ENCODE measurements around the gene CASQ2.
A peak's percentile ranks its signal among the peaks of the same experiment; 100 is the strongest.
"Not testable (repeated sequence)": the region's sequence is repeated elsewhere in the genome, so short reads cannot be mapped to it uniquely, and the experiment has no call there.

CASQ2 gene

DNA sequence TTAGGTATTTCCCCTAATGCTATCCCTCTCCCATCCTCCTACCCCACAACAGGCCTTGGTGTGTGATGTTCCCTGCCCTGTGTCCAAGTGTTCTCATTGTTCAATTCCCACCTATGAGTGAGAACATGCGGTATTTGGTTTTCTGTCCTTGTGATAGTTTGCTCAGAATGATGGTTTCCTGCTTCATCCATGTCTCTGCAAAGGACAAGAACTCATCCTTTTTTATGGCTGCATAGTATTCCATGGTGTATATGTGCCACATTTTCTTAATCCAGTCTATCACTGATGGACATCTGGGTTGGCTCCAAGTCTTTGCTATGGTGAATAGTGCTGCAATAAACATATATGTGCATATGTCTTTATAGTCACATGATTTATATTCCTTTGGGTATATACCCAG is 10.6 kb upstream of the CASQ2 start:
- not testable (repeated sequence) for H3K36me3 ChIP-seq (ENCODE audit: insufficient read depth, low read depth, low read length); H3K9me3 ChIP-seq (ENCODE audit: insufficient read depth, low read depth, low read length); H3K4me1 ChIP-seq (ENCODE audit: insufficient read depth, low read length); H3K4me3 ChIP-seq (ENCODE audit: low read length); H3K27ac ChIP-seq (ENCODE audit: low read length); H3K27me3 ChIP-seq (ENCODE audit: insufficient read depth, low read length); H3K9ac ChIP-seq (ENCODE audit: low read depth, low read length)

DNA sequence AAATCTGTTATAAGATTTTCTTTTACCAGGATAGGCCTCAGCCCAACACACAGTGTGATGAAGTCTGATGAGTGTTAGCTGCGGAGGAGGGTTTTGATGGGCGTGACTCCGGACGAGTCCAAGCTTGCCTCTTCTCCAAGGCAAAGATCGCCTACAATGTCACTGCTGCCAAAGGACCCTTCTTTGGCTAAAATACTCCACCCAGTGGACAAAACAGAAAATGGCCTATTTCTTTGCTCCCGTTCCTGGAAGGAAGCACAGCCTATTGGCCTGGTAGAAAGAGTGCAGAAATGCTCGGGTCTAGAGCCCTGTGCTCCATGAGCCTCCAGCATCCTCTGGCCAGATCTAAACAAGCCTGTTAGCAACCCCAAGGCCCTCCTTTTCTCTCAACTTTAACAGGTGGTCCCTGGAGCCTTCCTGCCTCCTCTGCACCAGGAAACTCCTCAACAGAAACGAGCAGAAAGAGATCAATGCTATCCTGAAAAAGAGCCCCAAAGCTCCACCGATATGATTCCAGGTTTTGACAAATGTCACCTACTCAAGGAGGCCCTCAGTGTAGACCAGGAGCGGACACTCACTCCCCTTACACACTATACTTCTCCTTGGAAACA is 3.4 kb upstream of the CASQ2 start:
- H3K4me1 ChIP-seq (ENCODE audit: insufficient read depth, low read length) = peaks cover 6% of the 10 kb centered on the region; the same call in 1 of the 2 replicates
- H3K4me3 ChIP-seq (ENCODE audit: low read length) = peak overlapping the region; percentile 54; the same call in 1 of the 2 replicates
- H3K36me3 ChIP-seq (ENCODE audit: insufficient read depth, low read depth, low read length) = no peaks in the 10 kb centered on the region
- H3K27me3 ChIP-seq (ENCODE audit: insufficient read depth, low read length) = no peaks in the 10 kb centered on the region
- no peak overlapping the region for H3K27ac ChIP-seq (ENCODE audit: low read length)
- H3K9me3 ChIP-seq (ENCODE audit: insufficient read depth, low read depth, low read length) = no peaks in the 10 kb centered on the region
- H3K9ac ChIP-seq (ENCODE audit: low read depth, low read length) = peak overlapping the region; percentile 42; the same call in 1 of the 2 replicates

DNA sequence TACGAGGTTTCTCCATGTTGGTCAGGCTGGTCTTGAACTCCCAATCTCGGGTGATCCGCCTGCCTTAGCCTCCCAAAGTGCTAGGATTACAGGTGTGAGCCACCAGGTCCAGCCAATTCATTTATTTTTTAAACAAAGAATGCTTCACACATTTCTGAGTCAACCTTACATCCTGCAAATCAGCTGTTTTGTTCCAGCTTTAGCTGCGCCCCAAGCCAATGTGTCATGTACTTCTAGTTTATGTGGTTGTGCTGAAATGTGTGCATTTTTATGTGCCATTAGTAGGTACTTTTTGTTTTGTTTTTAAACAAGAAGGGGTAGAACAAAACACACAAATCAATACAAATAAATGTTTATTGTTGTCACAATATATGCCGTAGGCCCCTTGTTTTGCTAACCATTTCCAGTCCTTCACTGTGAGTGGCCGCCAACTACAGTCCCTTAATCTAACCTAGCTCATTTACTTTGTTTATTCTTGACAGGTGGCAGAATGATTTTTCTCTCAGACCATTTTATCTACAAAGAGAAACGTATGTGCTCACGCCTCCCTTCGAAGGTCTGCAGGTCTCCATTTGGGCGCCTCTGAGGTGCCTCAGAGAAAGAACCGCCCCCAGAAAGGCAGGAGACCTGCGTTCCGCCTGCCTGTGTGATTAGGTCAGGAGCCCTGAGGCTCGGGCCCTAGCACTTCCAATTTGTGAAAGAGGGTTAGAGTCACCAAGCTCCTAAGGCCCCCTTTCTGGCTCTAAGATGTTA is 2.8 kb upstream of the CASQ2 start:
- H3K9me3 ChIP-seq (ENCODE audit: insufficient read depth, low read depth, low read length) = no peaks in the 10 kb centered on the region
- no peaks in the 10 kb centered on the region for H3K27me3 ChIP-seq (ENCODE audit: insufficient read depth, low read length)
- H3K27ac ChIP-seq (ENCODE audit: low read length) = no peak overlapping the region
- peak overlapping the region; percentile 54; the same call in 1 of the 2 replicates for H3K4me3 ChIP-seq (ENCODE audit: low read length)
- H3K9ac ChIP-seq (ENCODE audit: low read depth, low read length) = peak overlapping the region; percentile 42; the same call in 1 of the 2 replicates
- no peaks in the 10 kb centered on the region for H3K36me3 ChIP-seq (ENCODE audit: insufficient read depth, low read depth, low read length)
- H3K4me1 ChIP-seq (ENCODE audit: insufficient read depth, low read length) = peaks cover 6% of the 10 kb centered on the region; the same call in 1 of the 2 replicates

DNA sequence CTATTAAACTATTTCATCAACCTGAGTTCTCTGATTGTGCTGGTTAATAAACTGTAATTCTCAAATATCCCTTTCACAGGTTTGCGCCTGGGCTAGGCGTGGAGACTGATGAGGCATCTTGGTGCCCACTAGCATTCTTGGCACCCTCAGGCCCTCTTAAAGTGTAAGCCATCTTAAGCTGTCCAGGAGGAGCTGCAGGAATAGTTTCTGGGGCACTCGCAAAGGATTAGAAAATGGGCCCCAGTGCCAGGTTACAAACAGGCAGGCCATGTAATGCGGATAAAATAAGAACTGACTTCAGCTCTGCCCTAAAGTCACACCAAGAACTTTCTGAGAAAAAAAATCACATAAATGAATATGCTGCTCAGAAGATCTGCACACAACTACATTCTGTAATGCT is 1.1 kb downstream of the CASQ2 start:
- no peak overlapping the region for H3K9ac ChIP-seq (ENCODE audit: low read depth, low read length)
- no peak overlapping the region for H3K27ac ChIP-seq (ENCODE audit: low read length)
- no peaks in the 10 kb centered on the region for H3K27me3 ChIP-seq (ENCODE audit: insufficient read depth, low read length)
- no peaks in the 10 kb centered on the region for H3K9me3 ChIP-seq (ENCODE audit: insufficient read depth, low read depth, low read length)
- H3K36me3 ChIP-seq (ENCODE audit: insufficient read depth, low read depth, low read length) = no peaks in the 10 kb centered on the region
- H3K4me1 ChIP-seq (ENCODE audit: insufficient read depth, low read length) = peaks cover 11% of the 10 kb centered on the region; the same call in 1 of the 2 replicates
- no peak overlapping the region for H3K4me3 ChIP-seq (ENCODE audit: low read length)

DNA sequence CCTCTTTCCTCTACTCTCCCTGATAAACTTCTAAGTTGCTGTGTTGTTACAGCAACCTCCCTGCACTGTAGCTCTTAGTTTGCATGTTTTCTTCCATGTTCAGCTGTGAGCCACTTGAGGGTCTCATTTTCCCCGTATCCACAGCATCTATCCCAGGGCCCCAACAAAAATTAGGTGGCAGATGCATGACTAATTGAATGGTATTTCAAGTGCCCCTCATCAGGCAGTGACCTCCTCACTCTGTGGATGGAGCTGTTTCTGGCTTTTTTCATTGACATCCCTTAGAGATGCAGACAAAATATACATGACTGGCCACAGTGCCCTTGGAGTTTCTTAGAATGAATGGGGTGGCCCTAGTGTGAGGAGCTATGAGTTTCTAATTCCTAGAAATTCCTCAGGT is 3.4 kb downstream of the CASQ2 start:
- Histone ChIP-seq H3K4me3 (ENCODE audit: low read length) (no peak overlapping the region), H3K27ac (ENCODE audit: low read length) (no peak overlapping the region), H3K9ac (ENCODE audit: low read depth, low read length) (no peak overlapping the region), H3K9me3 (ENCODE audit: insufficient read depth, low read depth, low read length) (no peaks in the 10 kb centered on the region), H3K36me3 (ENCODE audit: insufficient read depth, low read depth, low read length) (no peaks in the 10 kb centered on the region), H3K4me1 (ENCODE audit: insufficient read depth, low read length) (0 out of 2 replicates have a peak, but pooled peaks cover 5% of the 10 kb centered on the region), H3K27me3 (ENCODE audit: insufficient read depth, low read length) (no peaks in the 10 kb centered on the region)

DNA sequence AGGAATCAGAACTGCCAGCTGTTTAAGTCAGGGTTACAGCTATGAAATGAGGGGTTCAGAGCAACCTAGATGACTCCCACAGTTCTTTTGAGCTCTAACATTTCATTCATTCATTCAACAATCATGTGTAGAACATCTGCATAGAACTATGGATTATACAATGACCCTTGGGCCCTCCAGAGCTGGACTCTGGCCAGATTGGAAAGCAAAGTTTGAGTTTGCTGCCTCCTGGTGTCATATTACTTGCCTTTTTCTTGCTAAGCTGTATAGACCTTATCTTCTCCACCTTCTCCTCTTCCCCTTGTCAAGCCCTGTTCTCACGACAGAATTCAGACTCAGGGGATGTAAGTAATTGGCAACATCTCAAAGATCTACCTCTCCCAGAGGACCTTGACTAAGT is 4.0 kb downstream of the CASQ2 start:
- Histone ChIP-seq H3K4me1 (ENCODE audit: insufficient read depth, low read length) (0 out of 2 replicates have a peak, but pooled peaks cover 5% of the 10 kb centered on the region), H3K36me3 (ENCODE audit: insufficient read depth, low read depth, low read length) (no peaks in the 10 kb centered on the region), H3K27ac (ENCODE audit: low read length) (no peak overlapping the region), H3K9ac (ENCODE audit: low read depth, low read length) (no peak overlapping the region), H3K4me3 (ENCODE audit: low read length) (no peak overlapping the region), H3K27me3 (ENCODE audit: insufficient read depth, low read length) (no peaks in the 10 kb centered on the region), H3K9me3 (ENCODE audit: insufficient read depth, low read depth, low read length) (no peaks in the 10 kb centered on the region)

DNA sequence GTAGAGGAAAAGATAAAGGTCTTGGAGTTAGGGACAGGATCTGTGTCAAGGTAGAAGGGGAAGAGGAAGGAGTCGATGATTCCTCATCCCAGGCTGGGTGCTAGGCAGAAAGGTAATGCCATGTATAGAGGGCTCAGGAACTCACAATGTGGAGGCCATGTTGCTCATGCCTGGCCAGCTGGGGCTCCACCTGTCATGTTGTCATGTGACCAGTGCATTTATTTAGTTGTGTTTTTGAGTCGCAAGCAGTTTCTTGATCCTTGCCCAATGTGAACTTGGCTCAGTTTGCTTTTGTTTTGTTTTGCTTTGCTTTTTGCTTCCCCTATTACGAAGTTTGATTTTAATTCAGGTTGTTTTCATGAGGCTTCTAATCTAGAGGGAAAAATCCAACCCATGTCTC is 5.7 kb downstream of the CASQ2 start:
- Histone ChIP-seq H3K9me3 (ENCODE audit: insufficient read depth, low read depth, low read length) (no peaks in the 10 kb centered on the region), H3K27me3 (ENCODE audit: insufficient read depth, low read length) (no peaks in the 10 kb centered on the region), H3K4me1 (ENCODE audit: insufficient read depth, low read length) (0 out of 2 replicates have a peak, but pooled peaks cover 5% of the 10 kb centered on the region), H3K27ac (ENCODE audit: low read length) (no peak overlapping the region), H3K36me3 (ENCODE audit: insufficient read depth, low read depth, low read length) (no peaks in the 10 kb centered on the region), H3K9ac (ENCODE audit: low read depth, low read length) (no peak overlapping the region), H3K4me3 (ENCODE audit: low read length) (no peak overlapping the region)

DNA sequence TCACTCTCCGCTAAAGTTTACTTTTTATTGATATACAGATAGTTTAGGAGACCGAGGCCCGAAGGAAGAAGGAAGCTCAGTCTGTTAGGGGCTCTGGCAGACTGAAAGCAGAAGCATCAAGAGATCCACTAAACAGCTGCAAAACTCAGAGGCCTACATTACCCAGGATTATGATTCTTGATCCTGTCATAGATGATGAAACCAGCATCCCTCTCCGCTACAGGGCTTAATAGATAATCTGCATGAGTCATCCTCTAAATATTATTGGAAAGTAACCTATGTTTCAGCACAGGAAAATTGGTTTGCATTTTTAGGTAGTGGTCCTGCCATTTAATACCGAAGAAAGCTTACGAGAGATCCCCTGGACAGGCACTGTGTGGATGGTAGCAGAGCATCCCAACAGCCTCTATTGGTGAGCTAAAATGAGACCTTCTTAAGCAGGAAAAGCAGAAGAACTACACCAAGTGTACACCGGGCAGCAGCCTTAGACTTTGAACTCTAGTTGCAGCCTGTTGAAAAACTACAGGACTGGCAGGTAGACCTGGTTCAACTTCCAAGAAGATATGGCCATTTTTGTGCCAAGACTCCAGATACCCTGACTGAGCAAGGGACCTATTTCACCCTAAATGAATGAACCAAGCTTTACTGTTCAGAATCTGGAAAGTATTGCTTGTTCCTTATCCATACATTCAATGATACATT is 6.8 kb downstream of the CASQ2 start:
- H3K9me3 ChIP-seq (ENCODE audit: insufficient read depth, low read depth, low read length) = no peaks in the 10 kb centered on the region
- no peaks in the 10 kb centered on the region for H3K36me3 ChIP-seq (ENCODE audit: insufficient read depth, low read depth, low read length)
- 0 out of 2 replicates have a peak, but pooled peaks cover 5% of the 10 kb centered on the region for H3K4me1 ChIP-seq (ENCODE audit: insufficient read depth, low read length)
- no peaks in the 10 kb centered on the region for H3K27me3 ChIP-seq (ENCODE audit: insufficient read depth, low read length)
- H3K4me3 ChIP-seq (ENCODE audit: low read length) = no peak overlapping the region
- H3K9ac ChIP-seq (ENCODE audit: low read depth, low read length) = no peak overlapping the region
- no peak overlapping the region for H3K27ac ChIP-seq (ENCODE audit: low read length)

DNA sequence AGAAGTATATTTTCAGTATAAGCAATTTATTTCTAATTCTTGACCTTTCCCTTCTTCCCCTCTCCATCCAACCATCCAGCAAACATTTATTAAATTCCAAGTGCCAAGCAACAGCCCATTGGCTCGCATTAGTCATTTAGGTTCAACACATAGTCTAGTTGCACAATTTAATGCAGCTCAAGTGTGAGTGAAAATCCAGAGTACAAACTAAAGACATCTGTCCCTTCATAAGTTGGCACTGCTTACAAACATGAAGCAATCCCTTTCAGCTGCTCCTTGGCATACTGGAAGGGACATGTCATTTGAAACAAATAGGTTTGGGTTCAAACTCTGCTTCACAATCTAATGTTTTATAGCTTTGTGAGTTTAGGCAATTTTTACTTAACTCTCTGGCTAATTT is 10.7 kb downstream of the CASQ2 start:
- no peak overlapping the region for H3K9ac ChIP-seq (ENCODE audit: low read depth, low read length)
- no peaks in the 10 kb centered on the region for H3K4me1 ChIP-seq (ENCODE audit: insufficient read depth, low read length)
- H3K4me3 ChIP-seq (ENCODE audit: low read length) = no peak overlapping the region
- H3K27ac ChIP-seq (ENCODE audit: low read length) = no peak overlapping the region
- H3K36me3 ChIP-seq (ENCODE audit: insufficient read depth, low read depth, low read length) = no peaks in the 10 kb centered on the region
- no peaks in the 10 kb centered on the region for H3K9me3 ChIP-seq (ENCODE audit: insufficient read depth, low read depth, low read length)
- no peaks in the 10 kb centered on the region for H3K27me3 ChIP-seq (ENCODE audit: insufficient read depth, low read length)

DNA sequence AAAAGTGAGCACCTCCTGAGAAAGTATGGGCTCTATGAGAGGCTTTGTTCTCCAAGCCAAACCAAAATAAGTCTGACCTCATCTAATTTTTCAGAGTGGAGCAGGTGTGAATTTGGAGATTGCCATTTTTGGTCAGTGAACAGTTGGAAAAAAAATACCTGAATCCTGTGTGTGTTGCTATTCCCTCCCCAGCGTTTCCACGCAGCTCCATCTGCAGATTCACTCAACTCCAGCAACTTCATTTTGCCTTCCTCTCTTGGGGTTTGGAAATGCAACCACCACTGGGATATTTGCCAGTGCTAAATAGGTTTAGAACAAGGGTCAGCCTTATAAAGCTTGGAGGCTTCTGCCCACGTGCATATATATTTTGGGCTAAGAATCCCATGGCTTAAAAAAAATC is 11.2 kb downstream of the CASQ2 start:
- no peaks in the 10 kb centered on the region for H3K4me1 ChIP-seq (ENCODE audit: insufficient read depth, low read length)
- H3K4me3 ChIP-seq (ENCODE audit: low read length) = no peak overlapping the region
- no peaks in the 10 kb centered on the region for H3K36me3 ChIP-seq (ENCODE audit: insufficient read depth, low read depth, low read length)
- no peak overlapping the region for H3K9ac ChIP-seq (ENCODE audit: low read depth, low read length)
- H3K27me3 ChIP-seq (ENCODE audit: insufficient read depth, low read length) = no peaks in the 10 kb centered on the region
- H3K9me3 ChIP-seq (ENCODE audit: insufficient read depth, low read depth, low read length) = no peaks in the 10 kb centered on the region
- no peak overlapping the region for H3K27ac ChIP-seq (ENCODE audit: low read length)

DNA sequence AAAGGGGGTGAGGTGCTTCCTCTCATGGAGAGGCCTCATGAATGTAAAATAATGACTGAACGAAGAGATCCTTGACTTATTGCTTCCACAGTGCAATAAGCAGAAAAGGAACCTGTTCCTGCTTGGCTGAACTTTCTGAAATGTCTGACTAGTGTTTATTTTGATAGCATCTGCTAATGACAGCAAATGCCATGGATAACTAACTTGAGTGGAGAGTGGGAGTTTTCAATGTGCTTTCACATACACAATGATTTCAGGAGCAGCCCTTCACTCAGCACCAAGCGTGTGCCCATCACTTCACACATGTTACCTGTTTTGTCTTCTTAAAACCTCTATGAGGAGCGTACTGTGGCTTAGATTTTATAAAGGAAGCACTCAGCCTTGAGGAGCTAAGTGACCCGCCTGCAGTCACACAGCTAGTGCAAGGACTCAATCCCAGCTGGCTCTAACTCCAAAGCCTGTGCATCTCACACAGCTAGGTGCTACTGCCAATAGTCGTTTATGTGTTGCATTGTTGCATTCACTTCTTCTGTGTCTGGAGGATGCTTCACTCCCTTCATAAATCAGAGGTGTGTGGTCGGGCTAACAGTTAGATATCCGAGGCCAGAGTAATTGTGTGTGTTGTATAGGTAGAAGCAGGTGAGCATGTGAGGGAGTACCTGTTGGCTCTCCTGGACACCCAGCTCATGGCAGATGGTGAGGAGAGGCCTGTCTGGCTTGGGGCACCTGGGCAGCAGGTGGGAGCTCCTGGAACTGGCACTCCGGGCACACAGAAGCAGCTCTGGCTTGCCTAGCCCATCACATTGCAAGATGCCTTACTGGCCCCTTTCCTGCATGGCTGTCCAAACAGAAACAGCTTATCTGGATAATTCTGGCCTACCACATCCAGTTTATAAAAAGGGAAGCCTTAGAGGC is 12.8 kb downstream of the CASQ2 start:
- Histone ChIP-seq H3K27ac (ENCODE audit: low read length) (no peak overlapping the region), H3K27me3 (ENCODE audit: insufficient read depth, low read length) (no peaks in the 10 kb centered on the region), H3K36me3 (ENCODE audit: insufficient read depth, low read depth, low read length) (no peaks in the 10 kb centered on the region), H3K9me3 (ENCODE audit: insufficient read depth, low read depth, low read length) (no peaks in the 10 kb centered on the region), H3K9ac (ENCODE audit: low read depth, low read length) (no peak overlapping the region), H3K4me1 (ENCODE audit: insufficient read depth, low read length) (no peaks in the 10 kb centered on the region), H3K4me3 (ENCODE audit: low read length) (no peak overlapping the region)
